HG02973 (cell line): Measurements from ENCODE around the gene ACLY.
"Not testable (repeated sequence)": the region's sequence is repeated elsewhere in the genome, so short reads cannot be mapped to it uniquely, and the experiment has no call there.

Experiments
- ATAC-seq: cut with Tn5 transposase; IDR thresholded peaks from one replicate; pipeline ENCODE4 v1.9.1; 2021; ENCODE audit warnings: moderate library complexity; ENCODE audit not compliant: unreplicated experiment

Gene ACLY

DNA sequence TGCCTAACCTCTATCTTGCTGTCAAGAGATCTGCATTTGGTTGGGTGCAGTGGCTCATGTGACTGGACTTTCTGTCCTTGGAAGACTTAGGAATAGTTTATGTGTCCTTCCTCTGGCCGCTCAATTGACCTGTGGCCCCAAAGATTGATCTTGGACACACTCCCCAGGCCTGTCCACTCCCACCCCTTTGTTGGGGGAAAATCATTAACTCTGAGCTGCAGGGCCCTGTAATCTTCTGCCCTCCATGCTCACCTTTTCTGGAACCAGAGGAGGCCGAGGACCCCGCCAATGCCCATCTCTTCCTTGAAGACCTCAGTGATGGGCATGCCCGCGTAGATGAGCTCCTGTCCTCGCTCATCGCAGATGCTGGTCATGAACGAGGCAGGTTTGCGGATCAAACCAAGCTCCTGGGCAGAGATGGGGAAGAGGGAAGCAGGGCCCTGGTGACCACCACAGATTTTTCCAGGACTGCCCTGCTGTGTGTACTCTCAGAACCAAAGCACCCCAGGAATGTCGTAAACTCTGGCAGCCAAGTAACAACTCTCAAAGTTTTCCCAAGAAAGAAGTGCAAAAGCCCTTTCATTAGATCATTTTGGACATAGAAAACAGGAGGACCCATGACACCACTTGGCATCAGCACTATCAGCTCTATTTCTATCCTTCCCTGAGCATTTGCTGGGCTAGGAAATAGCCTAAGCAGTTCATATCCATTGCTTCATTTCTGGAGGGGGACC is 45.0 kb downstream of the ACLY start:
- no peak for ATAC-seq

DNA sequence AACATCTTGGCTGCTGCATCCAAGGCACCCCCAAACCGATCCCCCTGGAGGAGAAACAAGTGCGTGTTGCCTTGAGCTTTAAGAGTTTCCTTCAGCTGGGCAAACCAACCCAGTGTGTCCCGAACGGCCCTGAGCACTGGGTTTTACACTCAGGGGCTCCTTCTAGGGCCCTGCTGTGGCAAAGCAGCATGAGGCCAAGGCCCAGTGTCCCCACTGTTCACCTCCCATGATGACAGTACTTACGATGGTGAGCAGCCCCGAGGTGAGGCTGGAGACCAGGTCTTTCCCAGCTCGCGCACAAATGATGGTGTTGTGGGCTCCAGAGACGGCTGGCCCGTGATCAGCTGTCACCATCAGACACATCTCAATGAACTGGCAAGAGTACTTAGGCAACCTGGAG is 47.0 kb downstream of the ACLY start:
- ATAC-seq = no peak

DNA sequence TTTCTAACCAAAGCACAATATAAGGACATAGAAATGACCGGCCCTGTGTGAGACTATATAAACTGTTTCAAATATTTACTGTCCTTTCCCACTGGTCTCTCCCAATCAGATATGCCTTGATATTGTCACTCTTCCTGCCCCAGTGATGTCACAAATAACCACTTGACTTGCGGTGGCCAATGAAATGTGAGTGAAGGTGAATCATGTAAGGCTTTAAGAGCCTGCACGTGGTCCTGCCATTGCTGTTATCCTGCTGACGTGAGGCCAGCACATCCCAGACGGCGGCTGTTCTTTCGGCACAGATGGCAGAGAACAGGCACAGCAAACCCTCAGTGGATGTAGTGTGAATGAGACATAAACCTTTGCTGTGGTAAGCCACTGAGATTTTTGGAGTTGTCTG is 48.1 kb downstream of the ACLY start:
- ATAC-seq = no peak

DNA sequence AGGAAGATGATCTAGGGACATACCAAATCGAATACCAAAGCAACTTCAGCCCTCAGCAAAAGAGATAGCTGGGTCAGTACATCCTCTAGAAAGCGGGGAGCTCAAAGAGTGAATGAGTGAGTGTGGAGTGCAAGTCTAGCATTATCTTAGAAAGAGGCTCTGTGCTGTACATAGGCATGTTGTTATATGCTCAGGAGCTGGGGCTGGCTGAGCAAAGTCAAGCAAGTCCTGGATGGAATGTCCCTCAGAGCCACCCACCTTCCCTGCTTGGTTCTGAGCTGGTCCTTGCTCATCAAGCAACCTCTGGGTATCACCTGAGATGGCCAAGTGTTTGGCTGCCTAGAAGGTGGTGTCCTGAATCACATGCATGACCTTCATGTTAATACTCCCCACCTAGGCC is 48.7 kb downstream of the ACLY start:
- ATAC-seq = no peak

DNA sequence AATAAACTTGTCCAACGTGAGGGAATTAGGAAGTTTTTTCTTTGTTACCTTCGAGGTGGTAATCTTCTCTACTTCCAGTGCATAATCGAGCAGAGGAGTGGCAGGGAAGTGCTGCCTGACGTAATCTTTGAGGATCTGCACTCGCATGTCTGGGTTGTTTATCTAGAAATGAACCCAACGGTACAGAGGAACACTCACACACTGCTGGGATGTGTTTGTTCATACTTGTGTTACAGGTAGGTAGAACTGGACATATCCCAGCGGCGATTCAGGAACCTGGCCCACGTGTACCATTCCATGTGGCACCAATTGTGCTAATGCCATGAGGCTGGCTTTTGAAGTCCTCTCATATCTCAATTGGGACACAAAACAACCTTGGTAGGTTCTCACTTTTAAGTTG is 49.3 kb downstream of the ACLY start:
- ATAC-seq = no peak

DNA sequence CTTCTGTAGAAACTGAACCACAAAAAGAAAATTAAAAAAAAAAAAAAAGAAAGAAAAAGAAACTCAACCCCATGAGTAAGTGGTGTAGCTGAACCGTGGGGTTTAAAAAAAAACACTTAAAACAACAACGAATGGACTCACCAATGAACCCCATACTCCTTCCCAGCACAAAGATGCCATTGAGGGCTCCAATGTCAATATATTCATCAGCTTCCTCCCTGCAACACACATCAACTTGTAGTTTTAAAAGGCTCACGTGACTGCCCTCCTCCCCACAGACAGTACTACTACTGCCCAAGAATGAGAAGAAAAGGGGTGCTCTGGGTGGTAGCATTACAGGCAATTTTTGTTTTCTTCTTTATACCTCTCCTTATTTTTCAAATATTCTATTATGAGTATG is 50.2 kb downstream of the ACLY start:
- ATAC-seq = no peak

DNA sequence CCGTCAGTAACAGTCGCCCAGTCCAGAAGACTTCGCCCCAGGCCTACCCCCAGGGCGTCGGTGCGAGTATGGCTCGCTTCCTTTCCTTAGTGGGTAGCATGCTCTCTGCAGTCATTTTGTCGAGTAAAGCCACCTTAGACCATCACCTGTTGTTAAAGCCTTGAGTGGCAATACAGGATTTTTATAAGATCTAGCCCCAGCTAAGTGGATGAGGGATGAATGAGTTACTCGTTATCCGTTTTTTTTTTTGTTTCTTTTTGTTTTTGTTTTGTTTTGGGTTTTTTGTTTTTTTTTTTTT is 53.2 kb downstream of the ACLY start:
- no peak for ATAC-seq

DNA sequence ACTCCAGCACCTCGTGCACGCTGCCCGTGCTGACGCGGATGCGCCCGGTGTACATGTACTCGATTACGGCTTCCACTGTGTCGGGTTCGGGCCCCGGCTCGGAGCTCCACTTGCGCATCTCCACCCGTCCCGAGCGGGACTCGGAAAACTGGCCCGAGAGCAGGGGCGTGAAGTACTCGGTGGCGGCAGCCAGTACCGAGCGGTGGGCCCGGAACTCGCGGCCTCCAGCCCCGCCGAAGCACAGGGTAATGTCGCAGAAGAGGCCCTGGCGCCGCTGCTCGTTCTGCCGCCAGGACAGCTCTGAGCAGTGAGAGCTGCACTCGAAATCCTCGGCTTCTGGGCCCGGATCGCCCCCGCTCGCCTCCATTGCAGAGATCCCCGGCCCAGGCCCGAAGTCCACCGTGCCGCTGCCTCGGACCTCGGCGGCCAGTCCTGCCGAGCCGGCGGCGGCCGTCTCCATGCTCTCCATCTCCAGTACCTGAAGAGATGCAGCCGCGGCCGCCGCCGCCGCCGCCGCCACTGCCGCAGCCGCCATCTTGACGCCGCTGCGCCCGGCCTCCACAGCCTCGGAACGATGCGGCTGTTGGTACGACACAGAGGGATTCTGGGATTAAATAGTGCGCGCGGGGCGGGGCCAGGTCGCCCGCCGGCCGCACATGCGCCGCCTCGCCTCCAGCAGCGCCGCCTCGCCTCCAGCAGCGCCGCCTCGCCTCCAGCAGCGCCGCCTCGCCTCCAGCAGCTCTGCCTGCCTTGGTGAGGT is 53.7 kb downstream of the ACLY start, which contains the start of gene KLHL11:
Gene KLHL11, minus strand, starts transcription at position 588 of the 760 bp plus-strand sequence. Its CDS starts 53 bp downstream, at position 535.
- ATAC-seq = peak; percentile 77

DNA sequence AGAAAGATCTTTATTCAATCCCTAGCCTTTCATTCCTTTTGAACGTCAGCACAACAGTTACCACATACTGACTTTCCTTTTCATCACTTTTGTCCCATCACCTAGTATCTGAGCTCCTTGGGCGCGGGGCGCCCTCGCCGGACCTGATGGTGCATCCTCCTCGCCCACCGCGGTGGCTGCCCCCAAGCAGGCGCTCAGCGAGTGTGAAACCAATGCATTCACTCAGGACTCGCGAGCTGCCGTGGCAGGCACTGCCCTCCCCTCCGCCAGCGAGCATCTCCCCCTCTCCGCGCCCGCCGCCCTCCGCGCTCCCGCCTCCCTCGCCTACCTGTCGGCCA is 54.3 kb downstream of the ACLY start:
- peak; percentile 20 for ATAC-seq

DNA sequence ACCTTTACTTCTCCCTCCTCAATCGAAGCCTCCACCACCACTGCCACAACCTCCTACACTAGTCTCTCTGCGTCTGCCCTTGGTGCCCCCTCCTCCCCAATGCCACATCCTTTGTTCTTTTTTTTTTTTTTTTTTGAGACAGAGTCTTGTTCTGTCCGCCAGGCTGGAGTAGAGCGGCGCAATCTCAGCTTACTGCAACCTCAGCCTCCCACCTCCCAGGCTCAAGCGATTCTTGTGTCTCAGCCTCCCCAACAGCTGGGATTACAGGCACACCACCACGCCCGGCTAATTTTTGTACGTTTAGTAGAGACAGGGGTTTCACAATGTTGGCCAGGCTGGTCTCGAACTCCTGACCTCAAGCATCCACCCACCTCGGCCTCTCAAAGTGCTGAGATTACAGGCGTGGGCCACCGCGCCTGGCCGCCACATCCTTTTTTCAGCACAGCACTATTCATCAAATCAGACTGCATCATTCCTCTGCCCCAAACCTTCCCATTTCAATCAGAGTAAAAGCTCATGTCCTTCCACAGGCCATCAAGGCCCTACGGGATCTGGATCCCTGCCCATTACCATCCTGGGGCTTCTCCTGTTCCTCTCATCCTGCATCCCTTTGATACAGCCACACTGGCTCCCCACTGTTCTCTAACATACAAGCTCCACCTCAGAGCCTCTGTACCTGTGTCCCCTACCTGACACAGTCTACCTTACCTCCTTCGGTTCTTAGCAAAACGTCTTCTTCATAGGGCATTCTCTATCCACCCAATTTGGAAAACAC is 55.5 kb downstream of the ACLY start:
- no peak for ATAC-seq

DNA sequence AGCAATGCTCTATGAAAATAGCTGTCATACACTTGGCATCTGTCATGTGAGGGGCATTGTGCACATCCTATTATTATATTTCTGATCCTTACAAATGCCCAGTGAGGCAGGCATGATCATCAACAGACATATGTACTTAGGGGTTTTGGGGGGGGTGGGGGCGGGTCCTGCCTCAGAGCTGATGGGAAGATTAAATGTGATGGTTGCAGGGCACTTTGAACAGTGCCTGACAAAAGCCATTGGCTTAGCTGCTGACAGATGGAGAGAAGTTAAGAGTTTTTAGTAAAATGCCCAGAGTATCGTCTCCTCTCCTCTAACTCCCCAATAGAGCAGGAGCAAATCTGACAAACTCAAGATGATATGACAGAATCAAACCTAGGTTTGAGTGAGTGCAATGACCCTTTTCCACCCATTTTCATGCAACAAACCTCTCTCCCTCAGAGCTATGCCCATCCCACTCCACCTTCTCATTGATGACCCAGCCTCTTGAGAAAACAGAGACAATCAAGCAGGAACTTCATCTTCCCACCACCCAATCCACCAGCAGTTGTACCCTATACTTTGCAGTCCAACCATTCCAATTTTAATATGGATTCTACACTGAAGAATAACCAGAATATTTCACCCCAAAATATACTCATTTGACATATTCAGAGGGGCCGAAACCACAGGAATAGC is 58.4 kb downstream of the ACLY start:
- ATAC-seq = no peak

DNA sequence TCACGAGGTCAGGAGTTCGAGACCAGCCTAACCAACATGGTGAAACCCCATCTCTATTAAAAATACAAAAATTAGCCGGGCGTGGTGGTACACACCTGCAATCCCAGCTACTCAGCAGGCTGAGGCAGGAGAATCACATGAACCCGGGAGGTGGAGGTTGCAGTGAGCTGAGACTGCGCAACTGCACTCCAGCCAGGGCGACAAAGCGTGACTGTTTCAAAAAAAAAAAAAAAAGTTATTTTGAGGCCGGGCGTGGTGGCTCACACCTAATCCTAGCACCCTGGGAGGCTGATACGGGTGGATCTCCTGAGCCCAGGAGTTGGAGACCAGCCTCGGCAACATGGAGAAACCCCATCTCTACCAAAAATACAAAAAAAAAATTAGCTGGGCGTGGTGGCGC is 67.4 kb downstream of the ACLY start:
- not testable (repeated sequence) for ATAC-seq

DNA sequence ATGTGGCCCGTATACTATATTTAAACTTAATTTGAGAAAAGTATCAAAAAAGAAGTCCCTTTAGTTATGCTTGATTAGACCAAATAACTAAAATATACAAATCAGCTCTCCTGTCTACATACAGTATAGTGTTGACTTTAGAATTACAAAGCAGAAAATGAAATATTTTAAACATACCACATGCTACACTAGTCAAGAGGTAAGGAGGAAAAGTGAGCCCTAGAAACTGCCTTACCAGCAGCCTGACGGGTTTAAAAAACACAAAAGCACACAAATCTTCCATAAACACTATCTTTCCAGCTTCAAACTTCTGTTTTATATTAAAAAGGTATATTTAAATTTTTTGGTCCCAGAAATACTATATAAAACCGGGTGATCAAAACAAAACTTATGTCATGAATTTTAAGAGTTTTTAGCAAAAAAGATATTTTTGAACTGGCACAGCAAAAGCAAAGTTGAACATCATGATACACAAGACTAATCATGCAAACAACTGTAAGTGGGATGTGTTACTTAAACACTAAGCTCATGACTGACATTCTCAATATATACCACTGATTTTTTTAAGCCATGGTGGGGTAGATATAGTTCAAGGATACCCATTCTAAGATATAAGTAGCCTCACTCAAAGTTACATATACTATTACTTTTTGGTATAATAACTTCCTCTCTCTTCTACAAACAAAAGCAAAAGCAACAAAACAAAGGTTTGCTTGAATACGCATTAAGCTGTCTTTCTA is 69.3 kb downstream of the ACLY start:
- no peak for ATAC-seq

DNA sequence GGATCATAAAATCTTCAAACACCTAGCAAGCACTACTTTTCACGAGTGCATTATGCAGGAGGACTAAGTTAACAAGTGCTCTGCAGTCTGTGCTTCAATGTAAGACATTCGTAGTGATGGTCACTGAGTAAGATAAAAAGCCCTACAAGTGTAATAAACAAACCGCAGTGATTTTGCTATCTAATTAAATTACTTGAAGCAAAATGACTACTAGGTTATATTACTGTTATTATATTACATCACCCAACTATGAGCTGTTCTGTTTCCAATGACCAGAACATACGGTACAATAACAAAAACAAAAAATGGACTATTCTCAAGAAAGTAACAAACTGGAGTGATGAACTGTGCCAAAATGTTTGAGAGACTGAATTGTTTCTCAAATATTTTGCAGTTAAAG is 70.0 kb downstream of the ACLY start:
- ATAC-seq = no peak

DNA sequence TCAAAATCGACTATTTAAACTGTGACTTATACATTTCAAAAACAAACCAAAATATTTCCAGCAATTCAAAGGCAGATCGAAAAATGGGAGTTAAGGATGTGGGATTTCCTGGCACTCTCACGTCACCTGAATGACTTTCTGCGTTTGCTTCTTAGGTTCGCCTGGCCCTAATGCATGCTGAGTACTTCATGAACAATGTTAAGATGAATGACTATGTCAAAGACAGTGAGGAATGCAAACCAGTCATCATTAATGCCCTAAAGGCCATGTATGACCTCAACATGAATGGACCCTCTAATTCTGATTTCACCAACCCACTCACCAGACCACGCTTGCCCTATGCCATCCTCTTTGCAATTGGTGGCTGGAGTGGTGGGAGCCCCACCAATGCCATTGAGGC is 73.8 kb downstream of the ACLY start:
- no peak for ATAC-seq

DNA sequence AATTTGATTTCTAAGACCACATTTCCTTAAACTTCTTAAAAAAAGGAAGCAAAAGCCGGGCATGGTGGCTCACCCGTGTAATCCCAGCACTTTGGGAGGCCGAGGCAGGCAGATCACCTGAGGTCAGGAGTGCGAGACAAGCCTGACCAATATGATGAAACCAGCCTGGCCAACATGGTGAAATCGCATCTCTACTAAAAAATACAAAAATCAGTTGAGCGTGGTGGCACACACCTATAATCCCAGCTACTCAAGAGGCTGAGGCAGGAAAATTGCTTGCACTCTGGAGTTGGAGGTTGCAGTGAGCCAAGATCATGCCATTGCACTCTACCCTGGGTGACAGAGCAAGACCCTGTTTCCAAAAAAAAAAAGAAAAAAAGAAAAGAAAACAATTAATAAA is 78.0 kb downstream of the ACLY start:
- ATAC-seq = not testable (repeated sequence)

DNA sequence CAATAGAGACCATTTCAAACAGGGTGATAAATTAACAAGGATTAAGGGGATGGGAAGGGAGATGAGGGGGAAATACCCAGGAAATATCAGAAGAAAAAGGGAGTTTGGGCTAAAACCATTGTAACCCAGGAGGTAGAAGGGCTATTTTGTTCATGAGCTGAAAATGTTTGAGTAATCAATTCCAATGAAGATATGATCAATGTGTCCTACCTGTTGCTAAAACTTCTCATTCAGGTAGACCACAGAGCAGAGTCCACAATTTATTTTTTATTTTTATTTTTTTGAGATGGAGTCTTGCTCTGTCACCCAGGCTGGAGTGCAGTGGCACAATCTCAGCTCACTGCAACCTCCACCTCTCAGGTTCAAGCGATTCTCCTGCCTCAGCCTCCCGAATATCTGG is 79.3 kb downstream of the ACLY start:
- ATAC-seq = not testable (repeated sequence)

DNA sequence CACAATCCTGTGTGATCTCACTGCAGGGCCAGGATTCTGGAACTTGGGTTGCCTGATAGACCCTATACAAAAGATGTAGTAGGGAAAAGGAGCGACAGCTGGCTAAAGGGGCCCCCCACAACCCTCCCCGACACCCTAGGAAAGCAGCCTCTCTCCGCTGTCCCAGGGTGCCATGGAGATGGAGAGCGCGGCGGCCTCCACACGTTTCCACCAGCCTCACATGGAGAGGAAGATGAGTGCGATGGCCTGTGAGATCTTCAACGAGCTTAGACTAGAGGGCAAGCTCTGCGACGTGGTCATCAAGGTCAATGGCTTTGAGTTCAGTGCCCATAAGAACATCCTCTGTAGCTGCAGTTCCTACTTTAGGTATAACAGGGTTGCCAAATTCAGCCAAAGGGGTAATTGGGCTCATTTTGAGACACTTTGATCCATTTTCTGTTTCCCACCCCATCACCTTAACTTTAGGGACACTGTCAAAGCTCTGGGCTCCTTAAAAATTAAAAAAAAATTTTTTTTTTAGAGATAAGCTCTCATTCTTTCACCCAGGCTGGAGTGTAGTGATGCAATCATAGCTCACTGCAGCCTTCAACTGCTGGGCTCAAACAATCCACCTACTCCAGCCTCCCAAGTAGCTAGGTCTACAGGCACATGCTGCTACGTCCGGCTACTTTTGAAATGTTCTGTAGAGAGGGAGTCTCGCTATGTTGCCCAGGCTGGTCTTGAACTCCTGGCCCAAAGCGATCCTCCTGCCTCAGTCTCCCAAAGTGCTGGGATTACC is 80.8 kb downstream of the ACLY start, which contains the start of gene KLHL10:
Gene KLHL10, plus strand, starts transcription at position 65 of the 778 bp plus-strand sequence. Its CDS starts 108 bp downstream, at position 173.
- ATAC-seq = no peak

DNA sequence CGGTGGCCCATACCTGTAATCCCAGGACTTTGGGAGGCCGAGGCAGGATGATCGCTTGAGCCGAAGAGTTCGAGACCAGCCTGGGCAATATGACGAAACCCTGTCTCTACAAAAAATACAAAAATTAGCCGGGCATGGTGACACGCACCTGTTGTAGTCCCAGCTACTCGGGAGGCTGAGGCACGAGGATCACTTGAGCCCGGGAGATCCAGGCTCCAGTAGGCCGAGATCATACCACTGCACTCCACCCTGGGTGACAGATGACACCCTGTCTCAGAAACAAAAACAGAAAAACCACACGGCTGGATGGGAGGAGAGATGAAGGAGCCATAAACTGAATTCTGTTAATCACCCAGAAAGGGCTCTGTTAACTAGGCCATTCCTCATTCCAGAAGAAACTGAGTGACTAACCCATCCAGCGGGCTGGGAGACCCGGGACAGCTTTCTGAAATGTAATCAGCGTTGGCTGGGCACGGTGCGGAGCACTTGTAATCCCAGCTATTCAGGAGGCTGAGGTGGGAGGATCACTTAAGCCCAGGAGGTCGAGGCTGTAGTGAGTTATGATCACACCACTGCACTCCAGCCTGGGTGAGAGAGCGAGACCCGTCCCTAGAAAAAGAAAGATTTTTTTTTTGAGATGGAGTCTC is 82.1 kb downstream of the ACLY start:
- no peak for ATAC-seq
